Naive thymus-derived CD4-positive, alpha-beta T cell (primary cell): ENCODE measurements around the gene NSMF. TPM values are rescaled to one million over a fixed set of nuclear protein-coding genes. Genes with fewer than 3 reads are reported as not detected.
A peak's percentile ranks its signal among the peaks of the same experiment; 100 is the strongest.
"Not testable (repeated sequence)": the region's sequence is repeated elsewhere in the genome, so short reads cannot be mapped to it uniquely, and the experiment has no call there.

Source experiments
- ATAC-seq: fragments of 150-1000 bp; cut with Tn5 transposase; 2 replicates; pipeline ENCODE4 v1.10.0; 2021; ENCODE audit warnings: mild to moderate bottlenecking, moderate library complexity
- CTCF ChIA-PET: fragments of 350-600 bp; sonication (Branson Sonifier 250); formaldehyde crosslinking; loops from one replicate; lab custom pipeline; 2021; ENCODE audit warnings: antibody characterized with exemption; lab: Charles Lee
- POLR2A ChIA-PET: fragments of 350-600 bp; sonication (Branson Sonifier 250); formaldehyde crosslinking; loops from one replicate; lab custom pipeline; 2021; ENCODE audit warnings: antibody characterized with exemption, inconsistent platforms; lab: Charles Lee
- DNase-seq, 9 donors: peaks; one replicate each; pipeline versions ENCODE4 v3.0.0 to v3.0.0-alpha.2; 2020 to 2022; ENCODE audit warnings: mixed read lengths in 1 of 9
- H3K27ac ChIP-seq: one replicate; pipeline ENCODE4 v1.7.0; 2013; ENCODE audit warnings: mild to moderate bottlenecking, low read depth, low read length, moderate library complexity
- H3K27me3 ChIP-seq, 2 donors: one replicate each; pipeline ENCODE4 v1.7.0; 2013; ENCODE audit warnings: low read length in 2 of 2, mild to moderate bottlenecking in 2 of 2, moderate library complexity in 2 of 2; ENCODE audit not compliant: control insufficient read depth in 2 of 2, insufficient read depth in 2 of 2
- H3K36me3 ChIP-seq, 3 experiments: 1 replicate in 2 of 3; 2 replicates in 1 of 3; pipeline ENCODE4 v1.7.0; 2013; ENCODE audit warnings: low read length in 3 of 3, mild to moderate bottlenecking in 3 of 3, moderate library complexity in 1 of 3; ENCODE audit not compliant: insufficient read depth in 3 of 3, control insufficient read depth in 2 of 3
- H3K4me1 ChIP-seq, 2 donors: one replicate each; pipeline ENCODE4 v1.7.0; 2013; ENCODE audit warnings: low read length in 2 of 2, mild to moderate bottlenecking in 2 of 2, moderate library complexity in 1 of 2; ENCODE audit not compliant: control insufficient read depth in 2 of 2, insufficient read depth in 2 of 2
- H3K4me3 ChIP-seq: 2 replicates; pipeline ENCODE4 v1.7.0; 2013; ENCODE audit warnings: mild to moderate bottlenecking, low read length
- H3K9me3 ChIP-seq, 3 experiments: 1 replicate in 2 of 3; 2 replicates in 1 of 3; pipeline ENCODE4 v1.7.0; 2013; ENCODE audit warnings: low read length in 3 of 3; ENCODE audit not compliant: control insufficient read depth in 2 of 3
- H3K27ac Mint-ChIP-seq, 9 donors: one replicate each; pipeline ENCODE4 v1.8.0; 2020 to 2022; ENCODE audit warnings: mixed read lengths in 9 of 9, mild to moderate bottlenecking in 8 of 9, moderate library complexity in 5 of 9, inconsistent platforms in 2 of 9
- H3K27me3 Mint-ChIP-seq, 5 donors: one replicate each; pipeline ENCODE4 v1.8.0; 2021 to 2022; ENCODE audit warnings: mixed read lengths in 5 of 5, mild to moderate bottlenecking in 1 of 5
- H3K36me3 Mint-ChIP-seq, 5 donors: one replicate each; pipeline ENCODE4 v1.8.0; 2020 to 2022; ENCODE audit warnings: mixed read lengths in 5 of 5, mild to moderate bottlenecking in 3 of 5, inconsistent platforms in 1 of 5
- H3K4me1 Mint-ChIP-seq, 7 donors: one replicate each; pipeline ENCODE4 v1.8.0; 2020 to 2022; ENCODE audit warnings: mixed read lengths in 7 of 7, mild to moderate bottlenecking in 3 of 7, inconsistent platforms in 1 of 7
- H3K4me3 Mint-ChIP-seq, 10 donors: one replicate each; pipeline ENCODE4 v1.8.0; 2020 to 2022; ENCODE audit warnings: mild to moderate bottlenecking in 10 of 10, mixed read lengths in 10 of 10, moderate library complexity in 6 of 10, inconsistent platforms in 2 of 10
- H3K9me3 Mint-ChIP-seq, 11 donors: one replicate each; pipeline ENCODE4 v1.8.0; 2020 to 2022; ENCODE audit warnings: mixed read lengths in 11 of 11, mild to moderate bottlenecking in 4 of 11, inconsistent platforms in 1 of 11, moderate library complexity in 1 of 11
- intact Hi-C, 2 donors: fragments of 100-400 bp; cut with micrococcal nuclease; formaldehyde crosslinking; loops; one replicate each; pipeline ENCODE4 v1.15.1; 2023
- polyA plus RNA-seq, 2 donors: library from polyadenylated mRNA; unstranded; fragments of 300-500 nt; fragmentation: Illumina TruSeq; gene quantifications; one replicate each; pipeline ENCODE4 v1.2.3, GENCODE V29; 2021
- total RNA-seq, 6 experiments: library from RNA in 5 of 6; stranded (reverse) in 5 of 6; gene quantifications; 1 replicate in 5 of 6; 2 replicates in 1 of 6; pipeline ENCODE4 v1.2.3 and lab custom pipeline; 2021 to 2026

Gene NSMF
- total and polyA plus RNA-seq, 7 experiments from 2014 or later: 10.9 to 92.0 (median 29.0) TPM

GRCh38 chr9:137451264-137452005, 7.7 kb downstream of the NSMF start:
- H3K27me3 ChIP-seq, H3K9me3 ChIP-seq, H3K9me3 Mint-ChIP-seq, H3K27me3 Mint-ChIP-seq, H3K4me3 ChIP-seq, POLR2A ChIA-PET, CTCF ChIA-PET, ATAC-seq: not testable (repeated sequence)
- H3K4me3 Mint-ChIP-seq: peak overlapping the region in 8 of 10 donors; percentile 41 to 80 (median 68)
- peaks cover 12 to 78% (median 44%) of the 10 kb centered on the region in 7 donors for H3K4me1 Mint-ChIP-seq
- peaks cover 0 to 14% (median 0%) of the 10 kb centered on the region in 5 donors for H3K36me3 Mint-ChIP-seq
- Histone ChIP-seq H3K36me3 (peaks cover 0 to 15% (median 4%) of the 10 kb centered on the region in 3 experiments), H3K4me1 (peaks cover 27 to 48% of the 10 kb centered on the region in 2 donors), H3K27ac (peak overlapping the region; percentile 51)
- intact Hi-C loops: loop anchor here (5.0 to 10.0 kb wide), 2 partner anchors 659 to 1207 kb away; partner anchors contain the start of genes QSOX2 (in 1 of the 2) and TMEM141 (in 1 of the 2)
- peak in 1 of 9 donors; percentile 36 for DNase-seq
- peak overlapping the region in 5 of 9 donors; percentile 64 to 97 (median 86) for H3K27ac Mint-ChIP-seq

- H3K4me3 ChIP-seq, H3K9me3 Mint-ChIP-seq, H3K9me3 ChIP-seq, ATAC-seq, H3K36me3 ChIP-seq, H3K27me3 Mint-ChIP-seq, H3K27me3 ChIP-seq: not testable (repeated sequence)
- H3K4me3 Mint-ChIP-seq: peak overlapping the region in 7 of 10 donors; percentile 45 to 80 (median 65)
- H3K27ac Mint-ChIP-seq: peak overlapping the region in 8 of 9 donors; percentile 18 to 97 (median 77)
- CTCF ChIA-PET: interaction anchor here (1.5 kb wide), 1 partner anchor 11 kb away, joined by 3 read pairs; no protein-coding TSS in a partner anchor
- peaks cover 0 to 11% (median 0%) of the 10 kb centered on the region in 5 donors for H3K36me3 Mint-ChIP-seq
- POLR2A ChIA-PET: interaction anchor here (0.7 to 1.2 kb wide), 2 partner anchors 28 to 34 kb away, joined by 4 to 6 read pairs; partner anchors contain the start of genes EXD3 and NOXA1
- peaks cover 29 to 51% of the 10 kb centered on the region in 2 donors for H3K4me1 ChIP-seq
- H3K4me1 Mint-ChIP-seq: peaks cover 12 to 77% (median 42%) of the 10 kb centered on the region in 7 donors
- DNase-seq: peak in 4 of 9 donors; percentile 5 to 65 (median 34)
- H3K27ac ChIP-seq: peak overlapping the region; percentile 64
- intact Hi-C loops: loop anchor here (1.0 to 10.0 kb wide), 4 partner anchors 9 to 1206 kb away; partner anchors contain the start of genes EXD3 (in 1 of the 2), NOXA1 (in 1 of the 2), NSMF (in 1 of the 2) and QSOX2 (in 1 of the 2)
These were observed 8.5 kb downstream of the NSMF start for GRCh38 chr9:137450539-137451222.

- ChIA-PET CTCF (interaction anchor here (1.5 kb wide), 1 partner anchor 12 kb away, joined by 3 read pairs; no protein-coding TSS in a partner anchor), POLR2A (interaction anchor here (0.7 to 2.0 kb wide), 3 partner anchors 12 to 33 kb away, joined by 4 to 7 read pairs (median 6); partner anchors contain the start of genes EXD3 and NOXA1)
- ATAC-seq (peak; percentile 9), DNase-seq (peak in 7 of 9 donors; percentile 50 to 71 (median 53))
- Mint-ChIP-seq H3K36me3 (peaks cover 0 to 11% (median 0%) of the 10 kb centered on the region in 5 donors), H3K4me1 (peaks cover 19 to 79% (median 46%) of the 10 kb centered on the region in 7 donors), H3K27me3 (peaks cover 0 to 2% (median 0%) of the 10 kb centered on the region in 5 donors), H3K27ac (peak overlapping the region; percentile 11 to 97 (median 85)), H3K9me3 (peaks cover 0 to 3% (median 0%) of the 10 kb centered on the region in 11 donors), H3K4me3 (peak overlapping the region in 5 of 10 donors; percentile 32 to 74 (median 51))
- H3K4me3 ChIP-seq: no peak overlapping the region
- no peaks in the 10 kb centered on the region for H3K9me3 ChIP-seq
- intact Hi-C loops: loop anchor here (1.0 to 10.0 kb wide), 4 partner anchors 9 to 1205 kb away; partner anchors contain the start of genes EXD3 (in 1 of the 2), NOXA1 (in 1 of the 2), NSMF (in 1 of the 2) and QSOX2 (in 1 of the 2)
- peak overlapping the region; percentile 64 for H3K27ac ChIP-seq
- peaks cover 32 to 54% of the 10 kb centered on the region in 2 donors for H3K4me1 ChIP-seq
- H3K27me3 ChIP-seq: no peaks in the 10 kb centered on the region
- H3K36me3 ChIP-seq: peaks cover 0 to 2% (median 0%) of the 10 kb centered on the region in 3 experiments
These were observed 9.1 kb downstream of the NSMF start for GRCh38 chr9:137449931-137450538.

- peak overlapping the region in 4 of 10 donors; percentile 21 to 51 (median 28) for H3K4me3 Mint-ChIP-seq
- intact Hi-C loops: no loop called here
- H3K4me3 ChIP-seq: no peak overlapping the region
- peaks cover 32 to 47% of the 10 kb centered on the region in 2 donors for H3K4me1 ChIP-seq
- peaks cover 0 to 11% (median 0%) of the 10 kb centered on the region in 5 donors for H3K36me3 Mint-ChIP-seq
- peaks cover 21 to 75% (median 43%) of the 10 kb centered on the region in 7 donors for H3K4me1 Mint-ChIP-seq
- POLR2A ChIA-PET: interaction anchor here (1.2 to 2.0 kb wide), 2 partner anchors 13 to 26 kb away, joined by 4 to 7 read pairs; partner anchors contain the start of genes EXD3 and NOXA1
- peaks cover 0 to 3% (median 0%) of the 10 kb centered on the region in 11 donors for H3K9me3 Mint-ChIP-seq
- H3K9me3 ChIP-seq: no peaks in the 10 kb centered on the region
- ATAC-seq (peak; percentile 22), DNase-seq (peak in 2 of 9 donors; percentile 30 to 41)
- peak overlapping the region; percentile 64 for H3K27ac ChIP-seq
- peak overlapping the region in 6 of 9 donors; percentile 64 to 94 (median 80) for H3K27ac Mint-ChIP-seq
- CTCF ChIA-PET: interaction anchor here (1.5 kb wide), 1 partner anchor 12 kb away, joined by 3 read pairs; no protein-coding TSS in a partner anchor
- no peaks in the 10 kb centered on the region for H3K27me3 ChIP-seq
- peaks cover 0 to 2% (median 0%) of the 10 kb centered on the region in 5 donors for H3K27me3 Mint-ChIP-seq
- no peaks in the 10 kb centered on the region for H3K36me3 ChIP-seq
These were observed 9.9 kb downstream of the NSMF start for GRCh38 chr9:137449081-137449844.

- ChIA-PET POLR2A (interaction anchor here (2.0 kb wide), 1 partner anchor 13 kb away, joined by 7 read pairs; no protein-coding TSS in a partner anchor), CTCF (no interaction called here)
- intact Hi-C loops: no loop called here
- peak overlapping the region in 1 of 10 donors; percentile 31 for H3K4me3 Mint-ChIP-seq
- peaks cover 31 to 43% of the 10 kb centered on the region in 2 donors for H3K4me1 ChIP-seq
- no peaks in the 10 kb centered on the region for H3K9me3 ChIP-seq
- peak overlapping the region in 4 of 9 donors; percentile 17 to 86 (median 70) for H3K27ac Mint-ChIP-seq
- H3K27me3 Mint-ChIP-seq: peaks cover 0 to 5% (median 2%) of the 10 kb centered on the region in 5 donors
- H3K36me3 Mint-ChIP-seq: peaks cover 0 to 8% (median 0%) of the 10 kb centered on the region in 5 donors
- ATAC-seq (no peak), DNase-seq (peak in 1 of 9 donors; percentile 12)
- H3K27me3 ChIP-seq: no peaks in the 10 kb centered on the region
- H3K4me3 ChIP-seq: no peak overlapping the region
- peaks cover 0 to 3% (median 0%) of the 10 kb centered on the region in 11 donors for H3K9me3 Mint-ChIP-seq
- peaks cover 18 to 71% (median 40%) of the 10 kb centered on the region in 7 donors for H3K4me1 Mint-ChIP-seq
- H3K27ac ChIP-seq: no peak overlapping the region
- no peaks in the 10 kb centered on the region for H3K36me3 ChIP-seq
These were observed 10.6 kb downstream of the NSMF start for GRCh38 chr9:137448602-137448962.
